GM18867 (cell line): ENCODE measurements around the gene EMC7.
A peak's percentile ranks its signal among the peaks of the same experiment; 100 is the strongest.

Experiments used
- ATAC-seq: cut with Tn5 transposase; IDR thresholded peaks from one replicate; pipeline ENCODE4 v1.9.1; 2021; ENCODE audit warnings: mild to moderate bottlenecking, moderate library complexity; ENCODE audit not compliant: unreplicated experiment

The EMC7 gene

GRCh38 chr15:34038871-34039789 lies 62.5 kb downstream of the EMC7 start, which contains the start of gene AVEN:
TSS of gene AVEN (minus strand) at chr15:34039204. CDS start at chr15:34039046, 158 bp downstream.
- peak; percentile 49 for ATAC-seq

- peak; percentile 76 for ATAC-seq
Observed at GRCh38 chr15:34038023-34038870, 63.4 kb downstream of the EMC7 start.
